DMS153 (cell line): ENCODE results near the gene NDRG2.
A peak's percentile ranks its signal among the peaks of the same experiment; 100 is the strongest.
"Not testable (repeated sequence)": the region's sequence is repeated elsewhere in the genome, so short reads cannot be mapped to it uniquely, and the experiment has no call there.

Source experiments
- DNase-seq: peaks from one replicate; lab custom pipeline; 2025; lab: John Stamatoyannopoulos, UW

Gene NDRG2

DNA sequence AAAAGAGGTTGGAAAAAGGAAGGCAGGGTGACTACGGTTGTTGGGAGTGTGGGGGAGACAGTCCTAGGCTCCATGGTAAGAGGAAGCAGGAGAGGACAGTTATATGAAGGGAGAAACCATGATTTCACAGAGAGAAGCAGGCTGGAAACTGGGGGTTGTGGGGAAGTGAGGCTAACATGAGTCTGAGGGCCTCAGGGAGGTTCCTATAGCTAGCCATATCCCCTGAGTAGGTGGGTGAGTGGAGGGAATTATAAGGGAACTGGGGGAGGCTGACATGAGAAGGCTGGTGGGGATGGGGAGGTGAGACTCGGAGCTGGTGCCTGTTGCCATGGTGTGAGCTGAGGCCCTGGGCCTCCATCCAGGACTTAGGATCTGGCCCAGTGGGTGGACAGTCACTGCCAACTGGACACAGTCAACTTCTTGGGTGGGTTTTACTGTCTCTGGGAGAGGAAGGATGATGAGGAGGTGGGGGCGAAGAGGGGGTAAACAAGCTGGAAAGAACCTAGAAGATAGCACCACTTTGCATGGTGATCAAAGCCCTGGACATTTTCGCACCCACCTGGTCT, 8.4 kb upstream of the NDRG2 start:
- DNase-seq = no peak

DNA sequence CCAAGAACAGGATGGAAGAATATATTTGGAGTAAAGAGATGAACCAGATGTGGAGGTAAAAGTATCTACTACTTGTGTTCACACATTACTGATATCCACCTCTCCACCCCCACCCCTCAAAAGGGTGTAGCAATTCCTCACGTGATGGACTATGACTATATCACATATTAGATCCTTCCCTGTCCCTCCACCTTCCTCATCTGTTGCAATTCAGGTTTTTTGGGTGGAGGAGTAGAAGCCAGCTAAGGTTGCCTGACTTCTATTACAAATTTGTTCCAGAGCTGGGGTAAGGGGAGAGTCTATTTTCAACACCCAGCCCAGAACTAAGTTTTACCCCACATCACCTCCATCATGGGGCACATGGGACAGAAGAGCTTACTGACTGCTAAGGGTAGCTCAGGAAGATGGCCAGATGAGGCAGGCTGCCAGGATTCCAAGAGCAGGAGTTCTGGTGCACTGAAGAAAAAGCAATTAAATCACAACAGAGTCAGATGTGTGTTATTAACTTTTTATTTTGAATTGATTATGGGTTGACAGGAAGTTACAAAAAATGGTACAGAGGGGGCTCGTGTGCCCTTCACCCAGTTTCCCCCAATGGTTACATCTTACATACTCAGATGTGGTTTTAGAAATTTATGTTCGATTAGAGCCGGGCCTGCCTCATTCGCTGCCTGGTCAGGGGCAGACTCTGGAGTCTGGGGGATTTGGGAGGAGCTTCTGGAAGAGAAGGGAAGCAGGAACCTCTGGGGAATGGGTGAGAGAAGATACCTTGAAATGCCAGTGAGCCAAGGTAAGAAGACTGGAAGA, 7.7 kb upstream of the NDRG2 start:
- no peak for DNase-seq

- no peak for DNase-seq
These were observed 5.7 kb upstream of the NDRG2 start for GRCh38 chr14:21030531-21030930.

DNA sequence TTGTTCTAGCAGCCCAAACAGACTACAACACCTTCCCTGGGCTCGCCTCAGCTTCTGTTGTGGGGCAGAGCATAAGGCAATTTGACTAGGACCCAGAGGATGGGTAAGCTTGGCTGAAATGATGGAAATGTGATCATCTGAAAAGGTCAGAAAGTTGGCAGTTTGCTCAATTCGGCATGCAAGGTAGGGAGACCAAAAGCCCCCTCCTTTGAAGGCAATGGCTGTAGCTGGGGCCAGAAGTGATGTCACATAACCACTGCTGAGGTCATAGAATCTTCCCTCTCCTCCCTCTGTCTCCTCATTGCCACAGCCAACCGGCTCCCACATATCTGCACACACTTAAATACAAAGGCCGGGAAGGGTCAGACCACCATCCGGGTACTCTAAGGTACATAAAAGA, 5.1 kb upstream of the NDRG2 start, which contains the start of gene TPPP2:
Gene TPPP2 (plus strand): TSS at position 301 of the 400 bp plus-strand sequence. CDS start 365 bp downstream, outside the sequence.
- no peak for DNase-seq

DNA sequence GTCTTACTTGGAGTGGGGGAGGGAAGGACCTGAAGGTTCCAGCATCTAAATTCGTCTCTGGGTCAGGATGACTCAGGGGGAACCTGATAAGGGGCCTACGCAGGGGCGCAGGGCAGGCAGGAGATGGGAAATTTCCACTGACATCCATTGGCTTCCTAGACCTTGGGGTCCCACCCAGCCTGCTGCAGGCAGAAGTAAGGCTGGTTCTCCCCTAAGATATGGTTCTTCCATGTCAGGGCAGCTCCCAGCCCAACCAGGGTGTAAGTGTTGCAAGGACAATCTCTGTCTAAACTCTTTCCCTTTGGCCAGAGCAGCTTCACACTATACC, 2.1 kb upstream of the NDRG2 start:
- no peak for DNase-seq

GRCh38 chr14:21026274-21026987, 1.6 kb upstream of the NDRG2 start:
- no peak for DNase-seq

- no peak for DNase-seq
These were observed 761 bp upstream of the NDRG2 start for GRCh38 chr14:21025371-21026273.

DNA sequence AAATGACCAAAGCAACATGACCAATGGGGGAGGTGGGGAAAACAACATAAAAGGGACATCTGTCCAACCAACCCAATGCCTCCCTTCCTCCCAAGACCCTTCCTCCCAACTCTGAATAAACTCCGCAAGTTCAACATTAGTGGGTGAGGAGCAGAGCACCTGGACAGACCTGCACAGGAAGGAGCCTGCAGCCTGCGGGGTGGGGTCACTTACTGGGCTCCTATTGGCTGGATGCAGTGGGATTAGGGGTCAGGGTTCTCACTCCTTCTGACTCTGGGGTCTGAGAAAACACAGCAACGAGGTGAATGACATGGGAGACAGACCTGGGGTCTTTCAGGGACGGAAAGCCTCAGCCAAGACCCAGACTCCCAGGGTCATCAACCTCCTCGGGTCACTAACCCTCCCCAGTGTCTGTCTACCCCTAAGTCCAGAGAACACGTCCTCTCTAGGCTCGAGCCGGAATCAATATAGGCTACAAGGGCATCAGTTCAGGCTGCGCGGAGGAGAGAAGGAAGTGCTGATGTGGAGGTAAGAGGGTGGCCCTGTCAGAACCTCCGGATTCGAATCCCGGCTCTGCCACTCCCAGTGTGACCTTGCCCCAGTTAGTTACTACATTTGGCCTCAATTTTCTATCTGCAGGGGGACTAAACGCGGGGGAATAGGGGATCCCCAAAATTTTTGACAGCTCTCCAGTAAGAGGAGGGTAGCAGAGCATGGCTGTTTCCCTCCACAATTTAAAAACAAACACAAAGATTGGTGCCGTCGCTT, 860 bp downstream of the NDRG2 start:
- no peak for DNase-seq

DNA sequence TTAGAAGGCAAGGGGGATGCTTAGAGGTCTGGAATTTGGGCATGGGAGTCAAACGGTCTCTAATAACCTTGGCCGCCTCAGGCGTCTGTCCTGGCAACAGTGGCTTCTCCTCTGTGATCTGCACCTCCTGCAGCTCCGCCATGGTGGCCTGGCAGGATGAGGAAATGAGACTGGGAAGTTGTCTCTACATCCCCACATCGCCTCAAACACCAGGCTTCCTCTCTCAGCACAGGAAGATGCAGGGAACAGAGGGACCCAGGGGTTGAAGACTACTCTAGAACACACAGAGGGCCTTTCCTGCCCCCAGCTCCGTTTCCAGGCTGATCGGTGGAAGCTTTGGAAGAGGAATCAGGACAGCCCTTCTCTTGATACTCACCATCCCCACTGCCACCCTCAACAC, 1.7 kb downstream of the NDRG2 start:
- no peak for DNase-seq

- DNase-seq = no peak
These were observed 2.2 kb downstream of the NDRG2 start for GRCh38 chr14:21022686-21023085.

DNA sequence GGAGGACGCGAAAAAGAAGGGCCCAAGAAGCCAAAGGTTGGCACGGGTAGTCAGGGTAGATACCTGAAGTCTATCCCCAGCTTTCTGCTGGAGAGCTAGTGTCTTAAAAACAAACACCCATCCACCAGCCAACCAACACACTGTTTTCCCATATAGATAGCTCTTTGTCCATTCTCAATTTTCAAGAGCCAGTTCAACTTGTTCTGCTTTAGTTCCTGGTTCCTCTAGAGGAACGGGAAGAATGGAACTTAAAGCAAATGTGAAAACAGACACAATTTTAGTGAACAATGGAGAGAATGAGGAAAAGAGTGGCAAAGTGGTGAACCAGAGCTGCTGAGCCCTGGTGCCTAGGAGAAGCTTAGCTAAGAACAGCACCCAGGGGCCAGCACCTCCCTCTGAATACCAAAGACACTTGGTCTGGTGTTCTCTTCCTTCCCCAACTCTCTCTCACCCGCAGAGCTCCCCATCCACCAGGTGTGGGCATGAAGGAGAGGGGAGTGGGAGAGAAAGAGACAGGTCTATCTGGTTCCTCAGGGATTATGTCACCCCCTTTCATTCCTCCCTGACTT, 3.8 kb downstream of the NDRG2 start:
- DNase-seq = no peak

DNA sequence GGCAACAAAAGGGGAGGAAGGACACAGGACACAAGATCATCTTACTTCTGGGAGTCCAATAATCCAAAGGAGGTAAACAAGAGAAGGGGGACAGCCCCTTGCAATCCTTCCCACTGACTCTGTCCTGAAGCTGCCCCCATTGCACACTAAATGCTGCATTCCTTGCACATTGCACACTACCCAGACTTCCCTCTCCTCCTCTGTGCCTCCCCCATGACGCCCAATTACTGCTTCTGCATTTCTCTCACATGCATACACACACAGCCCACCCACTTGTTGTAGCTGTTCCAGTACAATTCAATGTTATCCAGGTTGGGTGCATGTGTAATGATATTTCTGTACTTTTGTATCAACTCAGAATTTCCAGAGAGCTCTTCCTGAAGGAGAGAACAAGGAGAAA, 5.5 kb downstream of the NDRG2 start:
- no peak for DNase-seq

DNA sequence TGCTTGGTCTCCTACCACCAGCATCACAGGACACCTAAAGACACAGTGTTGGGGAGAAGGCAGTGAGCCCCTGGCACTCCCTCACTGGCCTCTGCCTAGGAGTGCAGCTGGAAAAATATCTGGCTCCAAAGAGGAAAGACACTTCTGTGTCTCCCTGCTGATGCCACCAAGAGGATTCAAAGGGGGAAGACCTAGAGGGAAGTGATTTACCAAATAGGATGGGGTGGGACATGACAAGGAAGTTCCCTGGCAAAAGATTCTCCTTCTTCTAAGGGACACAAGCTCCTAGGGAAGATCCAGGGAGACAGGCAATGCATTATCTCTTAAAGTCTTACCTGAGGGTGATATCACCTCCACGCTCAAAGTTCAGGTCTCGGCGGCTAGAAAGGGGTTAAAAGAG, 6.1 kb downstream of the NDRG2 start:
- no peak for DNase-seq

- DNase-seq = no peak
These were observed 6.6 kb downstream of the NDRG2 start for GRCh38 chr14:21018286-21018685.

- DNase-seq = no peak
These were observed 7.2 kb downstream of the NDRG2 start for GRCh38 chr14:21017528-21018245.

- no peak for DNase-seq
These were observed 8.3 kb downstream of the NDRG2 start for GRCh38 chr14:21016413-21017190.

- no peak for DNase-seq
These were observed 9.5 kb downstream of the NDRG2 start for GRCh38 chr14:21015312-21015711.

DNA sequence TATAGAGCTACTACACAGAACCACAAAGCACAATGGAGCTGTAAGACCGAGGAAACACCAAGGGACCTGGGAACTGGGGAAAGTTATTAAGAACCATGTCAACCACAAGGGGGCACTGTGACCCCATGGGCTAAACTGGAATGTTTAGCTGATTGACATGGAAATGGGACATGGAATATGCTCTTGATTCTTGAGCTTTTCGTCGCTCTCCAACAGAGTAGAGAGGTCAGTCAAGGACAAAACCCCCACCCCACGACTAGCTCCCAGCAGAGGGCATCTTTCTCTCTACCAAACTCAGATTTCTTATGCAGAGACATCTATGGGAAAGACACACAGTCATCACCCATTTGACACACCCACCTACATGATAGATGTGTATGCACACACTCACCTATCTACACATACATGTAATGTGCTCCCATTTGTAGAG, 10.1 kb downstream of the NDRG2 start:
- peak; percentile 68 for DNase-seq

- DNase-seq = no peak
These were observed 13.7 kb downstream of the NDRG2 start for GRCh38 chr14:21011136-21011535.

DNA sequence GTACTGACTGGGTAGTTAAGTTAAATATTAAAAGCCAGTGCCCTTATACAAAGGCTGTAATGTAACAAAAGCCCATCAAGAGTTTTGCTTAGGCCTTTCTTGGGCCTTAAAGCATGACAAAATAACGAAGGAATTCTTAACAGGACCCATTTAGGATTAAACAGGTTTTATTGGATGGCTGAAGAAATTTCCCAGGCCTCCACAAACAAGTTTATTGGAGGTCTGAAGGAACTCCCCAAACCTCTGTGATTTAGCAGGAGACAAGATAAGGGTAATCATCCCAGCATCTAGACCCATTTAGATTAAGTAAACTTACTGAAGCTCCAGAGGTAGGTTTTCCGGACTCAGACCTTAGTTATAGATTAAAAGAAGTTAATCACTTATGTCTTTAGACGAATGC, 15.1 kb downstream of the NDRG2 start:
- DNase-seq = not testable (repeated sequence)
